A549 (cell line): ENCODE data around the gene PTPRF. TPM values are rescaled to one million over a fixed set of nuclear protein-coding genes. Genes with fewer than 3 reads are reported as not detected.

ENCODE experiments used
- ATAC-seq, 2 experiments: fragments of 200-7000 bp in 1 of 2; fragments of >200 bp in 1 of 2; cut with Nextera tagmentation in 1 of 2; cut with Tn5 transposase in 1 of 2; 3 replicates each; pipeline versions ENCODE4 v1.8.0 to v1.9.1; 2018 to 2020; ENCODE audit warnings: mild to moderate bottlenecking in 1 of 2, moderate library complexity in 1 of 2
- CTCF ChIA-PET: fragments of 300-600 bp; sonication (Branson Sonifier 250); formaldehyde crosslinking; extraction: SDS; loops from one replicate; lab custom pipeline; 2021; ENCODE audit warnings: antibody characterized with exemption, inconsistent platforms; lab: Yijun Ruan, JAX
- POLR2A ChIA-PET: fragments of 350-600 bp; formaldehyde crosslinking; extraction: SDS; loops from one replicate; lab custom pipeline; 2021; ENCODE audit warnings: antibody characterized with exemption, inconsistent platforms; lab: Yijun Ruan, JAX
- DNase-seq, 2 experiments: peaks; one replicate each; pipeline versions ENCODE4 v3.0.0 to v3.0.0-alpha.2; 2011 to 2016; ENCODE audit warnings: low read depth in 1 of 2, low spot score in 1 of 2
- FAIRE-seq: peaks from 2 replicates; lab custom pipeline; 2011; peaks lifted over from hg19 to GRCh38; lab: Jason Lieb, UNC
- H3K27ac ChIP-seq, 2 experiments: fragments of >200 bp; sonication (Bioruptor Twin); formaldehyde crosslinking; 3 replicates each; pipeline ENCODE4 v1.5.1; 2016 to 2017
- H3K4me1 ChIP-seq: fragments of >200 bp; sonication (Bioruptor Twin); formaldehyde crosslinking; 3 replicates; pipeline ENCODE4 v1.6.1; 2016
- H3K4me2 ChIP-seq: fragments of >200 bp; sonication (Bioruptor Twin); formaldehyde crosslinking; 3 replicates; pipeline ENCODE4 v1.6.1; 2016
- H3K4me3 ChIP-seq: fragments of >200 bp; sonication (Bioruptor Twin); formaldehyde crosslinking; 3 replicates; pipeline ENCODE4 v1.5.1; 2016
- H3K9me3 ChIP-seq: fragments of >200 bp; sonication (Bioruptor Twin); formaldehyde crosslinking; 3 replicates; pipeline ENCODE4 v1.6.1; 2016
- BHLHE40 ChIP-seq: IDR thresholded peaks from 2 replicates; pipeline ENCODE4 v1.6.1; 2012; ENCODE audit warnings: low read depth, low read length, inconsistent platforms
- CBX2 ChIP-seq: fragments of 200-600 bp; sonication (generic); IDR thresholded peaks from 2 replicates; pipeline ENCODE4 v1.6.1; 2016; ENCODE audit warnings: low read depth, mild to moderate bottlenecking, borderline replicate concordance
- CBX8 ChIP-seq: fragments of 200-600 bp; sonication (generic); IDR thresholded peaks from 2 replicates; pipeline ENCODE4 v1.6.1; 2016
- CEBPB ChIP-seq, 2 experiments: fragments of >200 bp in 1 of 2; sonication (Bioruptor Twin) in 1 of 2; formaldehyde crosslinking in 1 of 2; IDR thresholded peaks; 2 replicates each; pipeline ENCODE4 v1.6.1; 2012 to 2016
- CHD2 ChIP-seq: fragments of 150-350 bp; IDR thresholded peaks from 2 replicates; pipeline ENCODE4 v1.6.1; 2014; ENCODE audit warnings: low read length; ENCODE audit not compliant: partially characterized antibody
- EHMT2 ChIP-seq: fragments of 200-600 bp; sonication (generic); IDR thresholded peaks from 2 replicates; pipeline ENCODE4 v1.6.1; 2016; ENCODE audit warnings: antibody characterized with exemption, low read depth, mild to moderate bottlenecking, moderate library complexity
- ESRRA ChIP-seq: fragments of 150-350 bp; IDR thresholded peaks from 2 replicates; pipeline ENCODE4 v1.6.1; 2014; ENCODE audit warnings: mild to moderate bottlenecking, low read length, borderline replicate concordance
- FOSB ChIP-seq: fragments of 250-450 bp; sonication (Bioruptor Pico); IDR thresholded peaks from 2 replicates; pipeline ENCODE4 v1.5.0; 2020; ENCODE audit warnings: mild to moderate bottlenecking, moderate library complexity
- FOSL2 ChIP-seq, 2 experiments: fragments of 450-650 bp in 1 of 2; fragments of >200 bp in 1 of 2; sonication (Bioruptor Twin) in 1 of 2; formaldehyde crosslinking; IDR thresholded peaks; 2 replicates each; pipeline versions ENCODE4 v1.5.0 to v1.6.1; 2016 to 2020; ENCODE audit warnings: mild to moderate bottlenecking in 1 of 2, moderate library complexity in 1 of 2
- FOXS1 ChIP-seq: fragments of 250-450 bp; sonication (Bioruptor Pico); IDR thresholded peaks from 2 replicates; pipeline ENCODE4 v1.5.0; 2020; ENCODE audit warnings: mild to moderate bottlenecking, moderate library complexity
- GATA3 ChIP-seq: IDR thresholded peaks from 2 replicates; pipeline ENCODE4 v1.6.1; 2012; ENCODE audit warnings: borderline replicate concordance
- HEYL ChIP-seq: fragments of 250-450 bp; sonication (Bioruptor Pico); IDR thresholded peaks from 2 replicates; pipeline ENCODE4 v1.8.0; 2021; ENCODE audit warnings: mild to moderate bottlenecking, moderate library complexity
- JUN ChIP-seq, 2 experiments: fragments of >200 bp; sonication (Bioruptor Twin); formaldehyde crosslinking; IDR thresholded peaks; 2 replicates in 1 of 2; 3 replicates in 1 of 2; pipeline ENCODE4 v1.6.1; 2016 to 2017
- JUNB ChIP-seq: fragments of >200 bp; sonication (Bioruptor Twin); formaldehyde crosslinking; IDR thresholded peaks from 2 replicates; pipeline ENCODE4 v1.6.1; 2016
- MAFK ChIP-seq: fragments of 450-650 bp; IDR thresholded peaks from 2 replicates; pipeline ENCODE4 v1.6.1; 2014; ENCODE audit not compliant: partially characterized antibody
- MAZ ChIP-seq: fragments of 150-350 bp; IDR thresholded peaks from 2 replicates; pipeline ENCODE4 v1.6.1; 2014; ENCODE audit warnings: antibody characterized with exemption, low read depth, low read length, borderline replicate concordance
- NPAS2 ChIP-seq: fragments of 250-450 bp; sonication (Bioruptor Pico); IDR thresholded peaks from 2 replicates; pipeline ENCODE4 v1.8.0; 2022; ENCODE audit warnings: mild to moderate bottlenecking, moderate library complexity, borderline replicate concordance
- NR3C1 ChIP-seq: fragments of >200 bp; sonication (Bioruptor Twin); formaldehyde crosslinking; IDR thresholded peaks from 3 replicates; pipeline ENCODE4 v1.6.1; 2017
- PHF8 ChIP-seq: fragments of 200-600 bp; sonication (generic); IDR thresholded peaks from 2 replicates; pipeline ENCODE4 v1.6.1; 2016; ENCODE audit warnings: low read depth, mild to moderate bottlenecking, antibody characterized with exemption, moderate library complexity, borderline replicate concordance
- RAD21 ChIP-seq, 2 experiments: fragments of >200 bp in 1 of 2; sonication (Bioruptor Twin) in 1 of 2; formaldehyde crosslinking in 1 of 2; IDR thresholded peaks in 1 of 2; conservative IDR thresholded peaks in 1 of 2; 2 replicates in 1 of 2; 3 replicates in 1 of 2; pipeline ENCODE4 v1.6.1; 2012 to 2018; ENCODE audit warnings: inconsistent platforms in 1 of 2
- RARB ChIP-seq: fragments of 250-450 bp; sonication (Bioruptor Pico); IDR thresholded peaks from 2 replicates; pipeline ENCODE4 v1.8.0; 2021; ENCODE audit warnings: mild to moderate bottlenecking, moderate library complexity
- RFX5 ChIP-seq: fragments of 450-650 bp; IDR thresholded peaks from 2 replicates; pipeline ENCODE4 v1.7.1; 2014; ENCODE audit warnings: antibody characterized with exemption, mild to moderate bottlenecking, moderate library complexity
- SMC3 ChIP-seq: fragments of >200 bp; sonication (Bioruptor Twin); formaldehyde crosslinking; IDR thresholded peaks from 3 replicates; pipeline ENCODE4 v1.6.1; 2018; ENCODE audit warnings: inconsistent platforms
- TFCP2L1 ChIP-seq: fragments of 250-450 bp; sonication (Bioruptor Pico); IDR thresholded peaks from 2 replicates; pipeline ENCODE4 v1.5.0; 2021; ENCODE audit warnings: mild to moderate bottlenecking
- WGBS: methylation state at CpG from one replicate; pipeline ENCODE4 v1.1.6; 2017; ENCODE audit errors: missing lambda C conversion rate; 5-methylcytosine and 5-hydroxymethylcytosine counted together
- polyA plus RNA-seq, 4 experiments: library from polyadenylated mRNA; depleted of rRNA in 3 of 4; stranded (reverse); fragments of >200 nt; fragmentation: RNase III in 1 of 4; extraction: RNeasy Plus Mini Kit Qiagen cat#74134 plus additional on column Dnase treatment in 1 of 4; gene quantifications; 2 replicates in 3 of 4; 3 replicates in 1 of 4; pipeline ENCODE4 v1.2.3, GENCODE V29; 2011 to 2017
- TF ChIP-seq, protein P1 (sequence below): fragments of 250-450 bp; sonication (Bioruptor Pico); IDR thresholded peaks from 2 replicates; pipeline ENCODE4 v1.5.0; 2021; ENCODE audit warnings: mild to moderate bottlenecking, moderate library complexity, borderline replicate concordance
- TF ChIP-seq, protein P2 (sequence below): IDR thresholded peaks from 2 replicates; pipeline ENCODE4 v1.6.1; 2012; ENCODE audit warnings: low read depth, borderline replicate concordance
- TF ChIP-seq, protein P3 (sequence below): fragments of 250-450 bp; sonication (Bioruptor Pico); IDR thresholded peaks from 2 replicates; pipeline ENCODE4 v1.5.0; 2020; ENCODE audit warnings: low read depth, mild to moderate bottlenecking, moderate library complexity
- TF ChIP-seq, protein P4 (sequence below): IDR thresholded peaks from 2 replicates; pipeline ENCODE4 v1.6.1; 2012
- TF ChIP-seq, protein P5 (sequence below): IDR thresholded peaks from 2 replicates; pipeline ENCODE4 v1.6.1; 2012
- TF ChIP-seq, protein P6 (sequence below): fragments of >200 bp; sonication (Bioruptor Twin); formaldehyde crosslinking; IDR thresholded peaks from 3 replicates; pipeline ENCODE4 v1.5.1; 2016
- TF ChIP-seq, protein P7 (sequence below): fragments of 450-650 bp; IDR thresholded peaks from 2 replicates; pipeline ENCODE4 v1.6.1; 2014; ENCODE audit warnings: antibody characterized with exemption

PTPRF gene
- polyA plus RNA-seq, 2 of the 4 experiments (the other 2 are of a cell fraction), result 68.5 to 96.5 TPM

DNA sequence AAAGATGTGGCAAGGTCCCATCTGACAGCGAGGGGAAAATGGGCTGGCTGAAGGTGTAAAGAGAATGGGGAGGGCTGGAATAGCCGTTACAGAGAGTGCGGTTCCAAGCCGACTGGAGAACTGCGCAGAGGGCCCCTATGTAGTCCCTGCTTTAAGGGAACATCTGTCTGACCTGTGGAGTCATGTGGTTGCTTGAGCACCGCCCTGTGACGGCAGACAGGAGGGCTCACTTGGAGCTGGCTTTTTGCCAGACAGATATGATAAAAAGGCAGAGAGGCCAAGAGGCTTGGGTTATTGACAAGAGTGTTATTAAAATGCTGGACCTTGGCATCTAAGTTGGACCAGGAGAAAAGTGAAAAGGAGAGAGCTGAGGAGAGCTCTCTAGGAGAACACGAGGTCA lies 5.9 kb upstream of the PTPRF start:
- no peak for FAIRE-seq

DNA sequence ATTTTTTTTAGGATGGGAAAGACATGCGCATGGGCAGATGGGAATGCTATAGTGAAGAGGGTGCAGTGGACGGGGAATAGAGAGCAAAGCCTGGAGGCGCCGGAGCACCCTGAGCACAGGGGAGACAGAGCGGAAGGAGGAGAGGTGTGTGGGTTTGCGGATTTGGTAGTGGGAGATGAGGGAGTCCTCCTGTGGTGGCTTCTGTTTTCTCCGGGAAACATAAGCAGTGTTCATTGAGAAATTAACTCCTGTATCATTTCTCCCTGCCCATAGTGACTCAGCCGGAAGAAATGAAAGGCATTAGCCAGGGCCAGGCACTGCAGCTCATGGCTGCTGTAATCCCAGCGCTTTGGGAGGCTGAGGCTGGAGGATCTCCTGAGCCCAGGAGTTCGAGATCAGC lies 4.7 kb upstream of the PTPRF start:
- FAIRE-seq, result no peak
- peaks cover 54% of the 10 kb centered on the region for H3K4me1 ChIP-seq
- H3K4me2 ChIP-seq, result peak overlapping the region; percentile 43
- TF ChIP-seq RARB (CRISPR knock-in tag) (no peak), CHD2 (no peak), JUN (IDR thresholded peaks at IDR 0.05) (no peak), ESRRA (no peak), RAD21 (conservative IDR thresholded peaks at IDR 0.05 in 1 of 2, IDR thresholded peaks at IDR 0.05 in 1 of 2) (peak in 1 of 2 experiments; percentile 18; a peak in 1 of 5 replicates), NPAS2 (no peak), CEBPB (IDR thresholded peaks at IDR 0.05) (0 out of 4 replicates have a peak, but pooled peaks of 1 of the 2 experiments have one; percentile 48), BHLHE40 (no peak), SMC3 (0 out of 3 replicates have a peak, but pooled peaks have one; percentile 26), EHMT2 (no peak), HEYL (CRISPR knock-in tag) (no peak), RFX5 (no peak), FOSL2 (IDR thresholded peaks at IDR 0.05) (no peak), FOSL2 (CRISPR knock-in tag; IDR thresholded peaks at IDR 0.05) (peak; percentile 73), MAZ (no peak)
- TF ChIP-seq, protein P1, sequence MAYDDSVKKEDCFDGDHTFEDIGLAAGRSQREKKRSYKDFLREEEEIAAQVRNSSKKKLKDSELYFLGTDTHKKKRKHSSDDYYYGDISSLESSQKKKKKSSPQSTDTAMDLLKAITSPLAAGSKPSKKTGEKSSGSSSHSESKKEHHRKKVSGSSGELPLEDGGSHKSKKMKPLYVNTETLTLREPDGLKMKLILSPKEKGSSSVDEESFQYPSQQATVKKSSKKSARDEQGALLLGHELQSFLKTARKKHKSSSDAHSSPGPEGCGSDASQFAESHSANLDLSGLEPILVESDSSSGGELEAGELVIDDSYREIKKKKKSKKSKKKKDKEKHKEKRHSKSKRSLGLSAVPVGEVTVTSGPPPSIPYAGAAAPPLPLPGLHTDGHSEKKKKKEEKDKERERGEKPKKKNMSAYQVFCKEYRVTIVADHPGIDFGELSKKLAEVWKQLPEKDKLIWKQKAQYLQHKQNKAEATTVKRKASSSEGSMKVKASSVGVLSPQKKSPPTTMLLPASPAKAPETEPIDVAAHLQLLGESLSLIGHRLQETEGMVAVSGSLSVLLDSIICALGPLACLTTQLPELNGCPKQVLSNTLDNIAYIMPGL (CRISPR knock-in tag), result no peak
- TF ChIP-seq, protein P2, sequence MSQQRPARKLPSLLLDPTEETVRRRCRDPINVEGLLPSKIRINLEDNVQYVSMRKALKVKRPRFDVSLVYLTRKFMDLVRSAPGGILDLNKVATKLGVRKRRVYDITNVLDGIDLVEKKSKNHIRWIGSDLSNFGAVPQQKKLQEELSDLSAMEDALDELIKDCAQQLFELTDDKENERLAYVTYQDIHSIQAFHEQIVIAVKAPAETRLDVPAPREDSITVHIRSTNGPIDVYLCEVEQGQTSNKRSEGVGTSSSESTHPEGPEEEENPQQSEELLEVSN, result 0 out of 2 replicates have a peak, but pooled peaks have one; percentile 45
- TF ChIP-seq, protein P3, sequence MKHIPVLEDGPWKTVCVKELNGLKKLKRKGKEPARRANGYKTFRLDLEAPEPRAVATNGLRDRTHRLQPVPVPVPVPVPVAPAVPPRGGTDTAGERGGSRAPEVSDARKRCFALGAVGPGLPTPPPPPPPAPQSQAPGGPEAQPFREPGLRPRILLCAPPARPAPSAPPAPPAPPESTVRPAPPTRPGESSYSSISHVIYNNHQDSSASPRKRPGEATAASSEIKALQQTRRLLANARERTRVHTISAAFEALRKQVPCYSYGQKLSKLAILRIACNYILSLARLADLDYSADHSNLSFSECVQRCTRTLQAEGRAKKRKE, result no peak
- TF ChIP-seq, protein P4, sequence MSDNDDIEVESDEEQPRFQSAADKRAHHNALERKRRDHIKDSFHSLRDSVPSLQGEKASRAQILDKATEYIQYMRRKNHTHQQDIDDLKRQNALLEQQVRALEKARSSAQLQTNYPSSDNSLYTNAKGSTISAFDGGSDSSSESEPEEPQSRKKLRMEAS, result peak; percentile 55
- TF ChIP-seq, protein P5, sequence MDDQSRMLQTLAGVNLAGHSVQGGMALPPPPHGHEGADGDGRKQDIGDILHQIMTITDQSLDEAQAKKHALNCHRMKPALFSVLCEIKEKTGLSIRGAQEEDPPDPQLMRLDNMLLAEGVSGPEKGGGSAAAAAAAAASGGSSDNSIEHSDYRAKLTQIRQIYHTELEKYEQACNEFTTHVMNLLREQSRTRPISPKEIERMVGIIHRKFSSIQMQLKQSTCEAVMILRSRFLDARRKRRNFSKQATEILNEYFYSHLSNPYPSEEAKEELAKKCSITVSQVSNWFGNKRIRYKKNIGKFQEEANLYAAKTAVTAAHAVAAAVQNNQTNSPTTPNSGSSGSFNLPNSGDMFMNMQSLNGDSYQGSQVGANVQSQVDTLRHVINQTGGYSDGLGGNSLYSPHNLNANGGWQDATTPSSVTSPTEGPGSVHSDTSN, result no peak
- TF ChIP-seq, all 56 proteins: peak for 6
- ATAC-seq (peak; percentile 19 to 57; a peak in 3 of 6 replicates), DNase-seq (peak; percentile 54 to 72)
- H3K4me3 ChIP-seq, result no peak overlapping the region
- H3K27ac ChIP-seq, result peak overlapping the region; percentile 78 to 100
- POLR2A ChIA-PET, result interaction anchor here (1.5 kb wide), 1 partner anchor 124 kb away, joined by 4 read pairs; the partner anchor contains the start of gene KDM4A
- no peaks in the 10 kb centered on the region for H3K9me3 ChIP-seq
- CTCF ChIA-PET, result interaction anchor here (1.0 to 1.5 kb wide), 4 partner anchors 9 to 521 kb away, joined by 3 to 6 read pairs (median 4); no protein-coding TSS in a partner anchor
- WGBS, result 37% methylated on average over 10 of the region's 10 CpGs

More for the DNA sequence above, 5.9 kb upstream of the PTPRF start:
- no peaks in the 10 kb centered on the region for H3K9me3 ChIP-seq
- H3K4me3 ChIP-seq, result no peak overlapping the region
- TF ChIP-seq CBX8 (no peak), TFCP2L1 (CRISPR knock-in tag) (no peak), HEYL (CRISPR knock-in tag) (no peak), JUNB (no peak), FOXS1 (CRISPR knock-in tag) (no peak), GATA3 (no peak), NR3C1 (no peak), MAFK (no peak), SMC3 (no peak), FOSB (no peak), CHD2 (no peak), PHF8 (no peak), ESRRA (no peak), RAD21 (conservative IDR thresholded peaks at IDR 0.05 in 1 of 2, IDR thresholded peaks at IDR 0.05 in 1 of 2) (no peak), CBX2 (no peak)
- TF ChIP-seq, protein P6, sequence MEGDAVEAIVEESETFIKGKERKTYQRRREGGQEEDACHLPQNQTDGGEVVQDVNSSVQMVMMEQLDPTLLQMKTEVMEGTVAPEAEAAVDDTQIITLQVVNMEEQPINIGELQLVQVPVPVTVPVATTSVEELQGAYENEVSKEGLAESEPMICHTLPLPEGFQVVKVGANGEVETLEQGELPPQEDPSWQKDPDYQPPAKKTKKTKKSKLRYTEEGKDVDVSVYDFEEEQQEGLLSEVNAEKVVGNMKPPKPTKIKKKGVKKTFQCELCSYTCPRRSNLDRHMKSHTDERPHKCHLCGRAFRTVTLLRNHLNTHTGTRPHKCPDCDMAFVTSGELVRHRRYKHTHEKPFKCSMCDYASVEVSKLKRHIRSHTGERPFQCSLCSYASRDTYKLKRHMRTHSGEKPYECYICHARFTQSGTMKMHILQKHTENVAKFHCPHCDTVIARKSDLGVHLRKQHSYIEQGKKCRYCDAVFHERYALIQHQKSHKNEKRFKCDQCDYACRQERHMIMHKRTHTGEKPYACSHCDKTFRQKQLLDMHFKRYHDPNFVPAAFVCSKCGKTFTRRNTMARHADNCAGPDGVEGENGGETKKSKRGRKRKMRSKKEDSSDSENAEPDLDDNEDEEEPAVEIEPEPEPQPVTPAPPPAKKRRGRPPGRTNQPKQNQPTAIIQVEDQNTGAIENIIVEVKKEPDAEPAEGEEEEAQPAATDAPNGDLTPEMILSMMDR, result no peak
- TF ChIP-seq, protein P7, sequence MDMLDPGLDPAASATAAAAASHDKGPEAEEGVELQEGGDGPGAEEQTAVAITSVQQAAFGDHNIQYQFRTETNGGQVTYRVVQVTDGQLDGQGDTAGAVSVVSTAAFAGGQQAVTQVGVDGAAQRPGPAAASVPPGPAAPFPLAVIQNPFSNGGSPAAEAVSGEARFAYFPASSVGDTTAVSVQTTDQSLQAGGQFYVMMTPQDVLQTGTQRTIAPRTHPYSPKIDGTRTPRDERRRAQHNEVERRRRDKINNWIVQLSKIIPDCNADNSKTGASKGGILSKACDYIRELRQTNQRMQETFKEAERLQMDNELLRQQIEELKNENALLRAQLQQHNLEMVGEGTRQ, result no peak
- ChIA-PET CTCF (interaction anchor here (1.0 kb wide), 1 partner anchor 10 kb away, joined by 3 read pairs; no protein-coding TSS in a partner anchor), POLR2A (interaction anchor here (1.5 kb wide), 1 partner anchor 125 kb away, joined by 4 read pairs; the partner anchor contains the start of gene KDM4A)
- WGBS, result 78% methylated on average over 8 of the region's 8 CpGs
- DNase-seq (peak in 1 of 2 experiments; percentile 37), ATAC-seq (no peak)
- H3K4me2 ChIP-seq, result no peak overlapping the region; the same call in 2 of the 3 replicates
- H3K4me1 ChIP-seq, result peaks cover 47% of the 10 kb centered on the region
- H3K27ac ChIP-seq, result peak overlapping the region; percentile 78 to 100
